Activated CD4-positive, CD25-positive, alpha-beta regulatory T cell treated with anti-CD3 and anti-CD28 coated beads, Interleukin-2, amount 50 U/mL, for 72 hours (primary cell): ENCODE results near the gene MAD1L1.
"Not testable (repeated sequence)": the region's sequence is repeated elsewhere in the genome, so short reads cannot be mapped to it uniquely, and the experiment has no call there.

Experiments used
- DNase-seq: peaks from one replicate; pipeline ENCODE4 v3.0.0; 2021

The MAD1L1 gene

GRCh38 chr7:1883834-1884582, 348.7 kb downstream of the MAD1L1 start:
- DNase-seq, result no peak

DNA sequence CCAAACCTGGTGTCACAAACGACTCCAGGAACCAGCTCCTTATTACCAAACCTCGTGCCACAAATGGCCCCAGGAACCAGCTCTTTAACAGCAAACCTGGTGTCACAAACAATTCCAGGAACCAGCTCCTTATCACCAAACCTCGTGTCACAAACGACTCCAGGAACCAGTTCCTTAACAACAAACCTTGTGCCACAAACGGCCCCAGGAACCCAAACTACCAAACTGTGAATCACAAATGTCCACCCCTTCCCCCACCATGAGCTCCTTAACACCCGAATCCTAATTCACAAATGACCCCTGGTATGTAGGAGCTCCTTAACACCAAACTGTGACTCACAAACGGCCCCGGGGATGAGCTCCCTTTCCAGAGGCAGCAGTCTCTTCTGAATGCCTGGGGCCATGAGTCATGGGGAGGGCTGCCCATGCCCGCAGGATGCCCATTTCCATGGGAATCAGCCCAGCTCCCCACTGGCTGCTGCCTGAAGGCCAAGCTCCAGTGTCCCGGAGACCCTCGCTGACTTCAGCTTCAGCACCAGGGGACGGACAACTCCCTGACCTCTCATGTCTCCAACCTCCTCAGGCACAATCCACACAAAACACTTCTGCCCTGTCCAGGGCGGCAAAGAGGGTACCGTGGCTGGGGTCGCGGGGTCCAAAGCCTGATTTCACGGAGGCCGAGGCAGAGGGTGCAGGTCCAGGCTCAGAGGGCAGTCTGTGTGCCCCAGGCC, 349.5 kb downstream of the MAD1L1 start:
- no peak for DNase-seq

GRCh38 chr7:1882451-1882850, 350.3 kb downstream of the MAD1L1 start:
- DNase-seq, result no peak

- DNase-seq, result no peak
These were observed 350.8 kb downstream of the MAD1L1 start for GRCh38 chr7:1881946-1882345.

DNA sequence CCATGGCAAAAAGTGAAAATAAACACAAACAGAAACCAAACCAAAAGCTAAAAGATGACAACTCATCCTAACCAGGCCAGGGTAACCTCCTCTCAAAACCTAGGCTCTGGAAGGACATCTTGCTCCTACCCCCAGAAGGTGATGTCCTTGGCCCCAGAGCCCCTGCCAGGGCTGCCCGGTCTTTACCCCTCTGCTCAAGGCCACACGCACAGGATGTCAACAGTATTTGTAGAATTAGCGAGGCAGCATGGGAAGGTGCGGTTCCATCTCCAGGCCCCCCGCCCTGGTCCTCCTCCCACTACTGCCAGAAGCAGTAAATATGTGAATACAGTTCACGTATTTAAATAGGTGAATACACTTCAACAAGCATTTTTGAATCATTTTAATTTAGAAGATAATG, 356.1 kb downstream of the MAD1L1 start:
- DNase-seq, result not testable (repeated sequence)

- not testable (repeated sequence) for DNase-seq
These were observed 357.1 kb downstream of the MAD1L1 start for GRCh38 chr7:1875392-1876199.

- DNase-seq, result not testable (repeated sequence)
These were observed 358.0 kb downstream of the MAD1L1 start for GRCh38 chr7:1874590-1875391.

- DNase-seq, result no peak
These were observed 358.7 kb downstream of the MAD1L1 start for GRCh38 chr7:1873857-1874589.

- DNase-seq, result no peak
These were observed 359.3 kb downstream of the MAD1L1 start for GRCh38 chr7:1873421-1873820.

- DNase-seq, result no peak
These were observed 359.7 kb downstream of the MAD1L1 start for GRCh38 chr7:1873070-1873405.

DNA sequence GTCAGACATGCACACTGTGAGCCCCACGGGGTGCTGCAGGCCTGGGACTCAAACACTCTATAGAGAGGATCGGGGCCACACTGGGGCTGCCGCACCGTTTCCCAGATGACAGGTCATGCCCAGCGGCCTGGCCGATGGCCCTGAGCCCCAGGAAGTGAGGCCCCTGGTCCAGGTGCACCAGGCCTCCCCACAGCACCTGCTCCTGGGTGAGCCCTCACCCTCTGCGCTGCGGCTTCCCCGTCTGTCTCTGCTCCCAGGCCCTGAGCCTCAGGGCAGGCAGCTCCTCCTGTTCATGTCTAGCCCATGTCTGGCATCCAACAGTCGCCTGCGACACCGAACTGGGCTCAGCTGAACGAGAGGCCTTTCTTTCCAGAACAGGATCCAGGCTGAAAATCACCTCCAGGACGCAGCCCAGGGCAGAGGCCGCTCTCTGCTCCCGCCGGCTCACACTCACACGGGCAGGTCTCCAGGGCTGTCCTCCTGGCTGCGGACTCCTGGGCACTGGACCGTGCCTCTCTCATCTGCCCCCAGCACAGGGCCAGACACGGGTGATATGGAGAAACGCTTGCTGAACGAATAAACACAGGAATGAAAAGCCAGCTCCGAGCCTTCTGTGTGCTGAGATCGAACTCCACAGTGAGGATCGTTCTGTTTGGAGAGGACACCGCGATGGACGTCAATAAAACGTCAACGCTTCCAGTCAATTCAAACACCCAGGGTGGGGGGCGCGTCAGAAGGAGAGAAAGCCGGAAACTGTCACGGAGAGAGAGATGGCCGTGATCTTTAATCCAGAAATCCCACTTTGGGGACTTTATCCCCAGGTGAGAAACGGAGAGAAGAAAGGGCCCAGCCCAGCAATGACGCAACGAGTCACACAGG, 360.3 kb downstream of the MAD1L1 start:
- DNase-seq, result no peak

- DNase-seq, result no peak
These were observed 363.2 kb downstream of the MAD1L1 start for GRCh38 chr7:1869452-1870130.

GRCh38 chr7:1868516-1869165, 364.1 kb downstream of the MAD1L1 start:
- no peak for DNase-seq

GRCh38 chr7:1867370-1868260, 365.1 kb downstream of the MAD1L1 start:
- no peak for DNase-seq

- no peak for DNase-seq
These were observed 366.1 kb downstream of the MAD1L1 start for GRCh38 chr7:1866601-1867000.

GRCh38 chr7:1865571-1866255, 367.0 kb downstream of the MAD1L1 start:
- no peak for DNase-seq

GRCh38 chr7:1865000-1865555, 367.7 kb downstream of the MAD1L1 start:
- no peak for DNase-seq
